ENCODE results near the gene EXOC6B.

- TF ChIP-seq POLR2AphosphoS5 (IDR thresholded peaks at IDR 0.05; ENCODE audit: borderline replicate concordance, low read depth, low read length) (no peak), EZH2 (IDR thresholded peaks at IDR 0.05) (no peak), FOXP2 (optimal IDR thresholded peaks at IDR 0.05; ENCODE audit: control extremely low read depth, extremely low read length, insufficient read depth) (no peak)
Observed at GRCh38 chr2:72827487-72827886, 1.7 kb upstream of the EXOC6B start.

All from SK-N-MC (cell line).